Tibial nerve (tissue), 4 donors: ENCODE measurements around the gene GPC6.

ENCODE experiments used
- EP300 ChIP-seq, 2 donors: sonication (generic); formaldehyde crosslinking; IDR thresholded peaks; one replicate each; pipeline ENCODE4 v1.6.1; 2017; ENCODE audit warnings: antibody characterized with exemption in 2 of 2, mild to moderate bottlenecking in 1 of 2
- POLR2A ChIP-seq, 2 donors: fragments of 450-650 bp; IDR thresholded peaks; one replicate each; pipeline ENCODE4 v1.6.1; 2017; ENCODE audit warnings: antibody characterized with exemption in 2 of 2, mild to moderate bottlenecking in 2 of 2, moderate library complexity in 2 of 2
- TF ChIP-seq, protein P1 (sequence below), 5 experiments: fragments of 200-600 bp in 3 of 5; fragments of 450-650 bp in 2 of 5; sonication (generic) in 3 of 5; IDR thresholded peaks; one replicate each; pipeline ENCODE4 v1.5.1; 2016 to 2019; ENCODE audit warnings: antibody characterized with exemption in 5 of 5, mild to moderate bottlenecking in 3 of 5, moderate library complexity in 2 of 5

GRCh38 chr13:93446238-93446637 lies 219.6 kb downstream of the GPC6 start:
- TF ChIP-seq POLR2A (IDR thresholded peaks at IDR 0.05) (no peak), EP300 (IDR thresholded peaks at IDR 0.05) (no peak)
- TF ChIP-seq, protein P1, sequence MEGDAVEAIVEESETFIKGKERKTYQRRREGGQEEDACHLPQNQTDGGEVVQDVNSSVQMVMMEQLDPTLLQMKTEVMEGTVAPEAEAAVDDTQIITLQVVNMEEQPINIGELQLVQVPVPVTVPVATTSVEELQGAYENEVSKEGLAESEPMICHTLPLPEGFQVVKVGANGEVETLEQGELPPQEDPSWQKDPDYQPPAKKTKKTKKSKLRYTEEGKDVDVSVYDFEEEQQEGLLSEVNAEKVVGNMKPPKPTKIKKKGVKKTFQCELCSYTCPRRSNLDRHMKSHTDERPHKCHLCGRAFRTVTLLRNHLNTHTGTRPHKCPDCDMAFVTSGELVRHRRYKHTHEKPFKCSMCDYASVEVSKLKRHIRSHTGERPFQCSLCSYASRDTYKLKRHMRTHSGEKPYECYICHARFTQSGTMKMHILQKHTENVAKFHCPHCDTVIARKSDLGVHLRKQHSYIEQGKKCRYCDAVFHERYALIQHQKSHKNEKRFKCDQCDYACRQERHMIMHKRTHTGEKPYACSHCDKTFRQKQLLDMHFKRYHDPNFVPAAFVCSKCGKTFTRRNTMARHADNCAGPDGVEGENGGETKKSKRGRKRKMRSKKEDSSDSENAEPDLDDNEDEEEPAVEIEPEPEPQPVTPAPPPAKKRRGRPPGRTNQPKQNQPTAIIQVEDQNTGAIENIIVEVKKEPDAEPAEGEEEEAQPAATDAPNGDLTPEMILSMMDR (IDR thresholded peaks at IDR 0.05) = no peak
